HEK293T (cell line): ENCODE data around the gene ZBTB17.

Experiments
- FOXA1 ChIP-seq: fragments of 450-650 bp; IDR thresholded peaks from 2 replicates; pipeline ENCODE4 v1.6.1; 2016; ENCODE audit warnings: mild to moderate bottlenecking
- NFRKB ChIP-seq: fragments of 450-650 bp; IDR thresholded peaks from 2 replicates; pipeline ENCODE4 v1.6.1; 2016; ENCODE audit warnings: mild to moderate bottlenecking, moderate library complexity
- SP1 ChIP-seq: fragments of 450-650 bp; IDR thresholded peaks from 2 replicates; pipeline ENCODE4 v1.6.1; 2017
- SUZ12 ChIP-seq: fragments of 450-650 bp; IDR thresholded peaks from 2 replicates; pipeline ENCODE4 v1.6.1; 2016; ENCODE audit warnings: mild to moderate bottlenecking

GRCh38 chr1:15948595-15949452 is 27.1 kb downstream of the ZBTB17 start:
- no peak for TF ChIP-seq SP1
- TF ChIP-seq SUZ12 = no peak
- TF ChIP-seq NFRKB = no peak
- no peak for TF ChIP-seq FOXA1
